GM12878 (cell line): ENCODE data around the gene DNTTIP2. TPM values are rescaled to one million over a fixed set of nuclear protein-coding genes. Genes with fewer than 3 reads are reported as not detected.

Experiments
- CBFB ChIP-seq: IDR thresholded peaks from 2 replicates; pipeline ENCODE4 v1.6.1; 2016; ENCODE audit warnings: antibody characterized with exemption, low read depth
- CHD4 ChIP-seq: fragments of 200-600 bp; sonication (generic); IDR thresholded peaks from 2 replicates; pipeline ENCODE4 v1.6.1; 2016; ENCODE audit warnings: mild to moderate bottlenecking
- CREB1 ChIP-seq: IDR thresholded peaks from 2 replicates; pipeline ENCODE4 v1.6.1; 2012; ENCODE audit warnings: low read depth, mild to moderate bottlenecking, inconsistent platforms
- EED ChIP-seq: sonication (generic); IDR thresholded peaks from 2 replicates; pipeline ENCODE4 v1.6.1; 2016; ENCODE audit warnings: antibody characterized with exemption, low read depth
- GABPA ChIP-seq: IDR thresholded peaks from 2 replicates; pipeline ENCODE4 v1.6.1; 2014; ENCODE audit warnings: antibody characterized with exemption, low read depth, mild to moderate bottlenecking, inconsistent platforms
- HDAC6 ChIP-seq: fragments of 200-600 bp; sonication (generic); IDR thresholded peaks from one replicate; pipeline ENCODE4 v1.8.0; 2017; ENCODE audit warnings: antibody characterized with exemption; ENCODE audit not compliant: unreplicated experiment
- JUND ChIP-seq: IDR thresholded peaks from 2 replicates; pipeline ENCODE4 v1.6.1; 2012; ENCODE audit warnings: low read depth, mild to moderate bottlenecking, low read length, improper control_type of control experiment, moderate library complexity
- KLF5 ChIP-seq: fragments of 450-650 bp; IDR thresholded peaks from 2 replicates; pipeline ENCODE4 v1.6.1; 2014; ENCODE audit warnings: mild to moderate bottlenecking; ENCODE audit not compliant: partially characterized antibody
- MAX ChIP-seq: IDR thresholded peaks from 2 replicates; pipeline ENCODE4 v1.6.1; 2012; ENCODE audit warnings: low read depth, low read length, improper control_type of control experiment
- MEF2A ChIP-seq: IDR thresholded peaks from 2 replicates; pipeline ENCODE4 v1.6.1; 2011; ENCODE audit warnings: low read depth, mild to moderate bottlenecking, low read length, moderate library complexity; ENCODE audit not compliant: insufficient read depth
- MYB ChIP-seq: fragments of 150-350 bp; IDR thresholded peaks from 2 replicates; pipeline ENCODE4 v1.6.1; 2014; ENCODE audit warnings: mild to moderate bottlenecking, low read depth, low read length, borderline replicate concordance
- MYC ChIP-seq: IDR thresholded peaks from 2 replicates; pipeline ENCODE4 v1.6.1; 2011; ENCODE audit warnings: mild to moderate bottlenecking, low read length, moderate library complexity, inconsistent platforms; ENCODE audit not compliant: insufficient read depth, insufficient replicate concordance, insufficient read length, severe bottlenecking
- NBN ChIP-seq: fragments of 450-650 bp; IDR thresholded peaks from 2 replicates; pipeline ENCODE4 v1.6.1; 2016
- NFYB ChIP-seq: IDR thresholded peaks from 2 replicates; pipeline ENCODE4 v1.6.1; 2011; ENCODE audit warnings: low read depth, mild to moderate bottlenecking, low read length, improper control_type of control experiment, moderate library complexity; ENCODE audit not compliant: insufficient read depth
- NR2F1 ChIP-seq: fragments of 450-650 bp; conservative IDR thresholded peaks from 2 replicates; pipeline ENCODE4 v1.6.1; 2017; ENCODE audit warnings: mild to moderate bottlenecking
- POLR2AphosphoS2 ChIP-seq: IDR thresholded peaks from 2 replicates; pipeline ENCODE4 v1.6.1; 2011; ENCODE audit warnings: low read depth, mild to moderate bottlenecking, low read length, improper control_type of control experiment, moderate library complexity
- RAD51 ChIP-seq: fragments of 450-650 bp; IDR thresholded peaks from 2 replicates; pipeline ENCODE4 v1.6.1; 2016; ENCODE audit warnings: moderate library complexity, mild to moderate bottlenecking, inconsistent platforms
- RB1 ChIP-seq: fragments of 450-650 bp; formaldehyde crosslinking; IDR thresholded peaks from 2 replicates; pipeline ENCODE4 v1.6.1; 2017; ENCODE audit warnings: mild to moderate bottlenecking, borderline replicate concordance
- SIX5 ChIP-seq: IDR thresholded peaks from 2 replicates; pipeline ENCODE4 v1.6.1; 2011; ENCODE audit warnings: mild to moderate bottlenecking, low read depth, low read length, moderate library complexity; ENCODE audit not compliant: severe bottlenecking
- SP1 ChIP-seq: IDR thresholded peaks from one replicate; pipeline ENCODE4 v1.6.1; 2011; ENCODE audit warnings: low read depth, low read length
- STAT1 ChIP-seq: fragments of 450-650 bp; conservative IDR thresholded peaks from 2 replicates; pipeline ENCODE4 v1.6.1; 2014; ENCODE audit warnings: antibody characterized with exemption, mild to moderate bottlenecking
- SUPT20H ChIP-seq: IDR thresholded peaks from 2 replicates; pipeline ENCODE4 v1.6.1; 2011; ENCODE audit warnings: low read depth, mild to moderate bottlenecking, low read length, moderate library complexity, borderline replicate concordance; ENCODE audit not compliant: control insufficient read depth
- TCF12 ChIP-seq: IDR thresholded peaks from 2 replicates; pipeline ENCODE4 v1.6.1; 2011; ENCODE audit warnings: low read depth, mild to moderate bottlenecking, low read length
- ZBED1 ChIP-seq: IDR thresholded peaks from 2 replicates; pipeline ENCODE4 v1.6.1; 2016; ENCODE audit warnings: borderline replicate concordance
- ZBTB33 ChIP-seq: fragments of 450-650 bp; IDR thresholded peaks from 2 replicates; pipeline ENCODE4 v1.6.1; 2017; ENCODE audit warnings: mild to moderate bottlenecking
- ZNF274 ChIP-seq: IDR thresholded peaks from one replicate; pipeline ENCODE4 v1.8.0; 2011; ENCODE audit not compliant: insufficient read length, insufficient read depth
- ZNF687 ChIP-seq: fragments of 450-650 bp; IDR thresholded peaks from 2 replicates; pipeline ENCODE4 v1.6.1; 2017; ENCODE audit warnings: mild to moderate bottlenecking, moderate library complexity
- polyA plus RNA-seq, 11 experiments: library from polyadenylated mRNA; depleted of rRNA in 4 of 11; unstranded in 6 of 11; stranded (reverse) in 5 of 11; fragments of >200 nt; fragmentation: Nextera tagmentation in 4 of 11; fragmentation: Illumina TruSeq in 1 of 11; extraction: Ambion mirVana in 4 of 11; extraction: Trizol in 1 of 11; gene quantifications; 1 replicate in 1 of 11; 2 replicates in 10 of 11; pipeline versions ENCODE4 v1.2.1 to v1.2.3, GENCODE V29; 2011 to 2016; ENCODE audit warnings: inconsistent platforms in 2 of 11, missing spikeins in 2 of 11, low read depth in 1 of 11
- total RNA-seq, 4 experiments: library from RNA; depleted of rRNA in 3 of 4; stranded (reverse); fragments of >200 nt in 3 of 4; fragmentation: Illumina TruSeq in 1 of 4; extraction: Trizol in 1 of 4; gene quantifications; 2 replicates each; pipeline versions ENCODE4 v1.2.1 to v1.2.3, GENCODE V29; 2013 to 2021

Gene DNTTIP2
- total and polyA plus RNA-seq, 10 of the 15 experiments (the other 5 are each of a cell fraction or from before 2014, with no cell fraction given) = 34.3 to 99.2 (median 74.9) TPM

- no peak; the same call in 1 of the 2 replicates for TF ChIP-seq ZNF687
- TF ChIP-seq MYC = no peak
- TF ChIP-seq CHD4 = no peak
- peak; percentile 5 for TF ChIP-seq SP1
- TF ChIP-seq RB1 = 0 out of 2 replicates have a peak, but pooled peaks have one; percentile 67
- TF ChIP-seq EED = no peak
- TF ChIP-seq ZBED1 = no peak
- peak; percentile 29 for TF ChIP-seq KLF5
- TF ChIP-seq MAX = no peak; the same call in 1 of the 2 replicates
- 0 out of 2 replicates have a peak, but pooled peaks have one; percentile 38 for TF ChIP-seq MEF2A
- no peak for TF ChIP-seq HDAC6
- TF ChIP-seq SIX5 = no peak
- no peak for TF ChIP-seq MYB
- TF ChIP-seq ZNF274 = no peak
- TF ChIP-seq RAD51 = no peak
- TF ChIP-seq SUPT20H = no peak
- TF ChIP-seq POLR2AphosphoS2 = no peak
- no peak for TF ChIP-seq JUND
- TF ChIP-seq TCF12 = peak; percentile 89
- TF ChIP-seq GABPA = peak; percentile 72; the same call in 1 of the 2 replicates
- peak; percentile 66 for TF ChIP-seq CREB1
- TF ChIP-seq STAT1 = peak; percentile 62; the same call in 1 of the 2 replicates
- peak; percentile 69 for TF ChIP-seq NR2F1
- no peak for TF ChIP-seq NFYB
- peak; percentile 96 for TF ChIP-seq NBN
- no peak for TF ChIP-seq CBFB
- no peak for TF ChIP-seq ZBTB33
Measured at GRCh38 chr1:93846992-93847810, 31.8 kb downstream of the DNTTIP2 start (continued).
